Measurements from ENCODE around the gene VIPR1.

Gene VIPR1

GRCh38 chr3:42502429-42503250 lies at the start of gene VIPR1:
Gene VIPR1 (plus strand): TSS chr3:42502643. CDS start chr3:42502736, 93 bp downstream.
- DNase-seq (ENCODE audit: low read depth): peak; percentile 27

- DNase-seq (ENCODE audit: low read depth): no peak
Observed at GRCh38 chr3:42456211-42456610, 46.2 kb upstream of the VIPR1 start.

GRCh38 chr3:42459151-42459550 lies 43.3 kb upstream of the VIPR1 start:
- DNase-seq (ENCODE audit: low read depth): no peak

- no peak for DNase-seq (ENCODE audit: low read depth)
Observed at GRCh38 chr3:42461762-42462161, 40.7 kb upstream of the VIPR1 start.

- DNase-seq (ENCODE audit: low read depth): no peak
Observed at GRCh38 chr3:42463093-42463492, 39.4 kb upstream of the VIPR1 start.

GRCh38 chr3:42468111-42468510 lies 34.3 kb upstream of the VIPR1 start:
- no peak for DNase-seq (ENCODE audit: low read depth)

- DNase-seq (ENCODE audit: low read depth): no peak
Observed at GRCh38 chr3:42472555-42472954, 29.9 kb upstream of the VIPR1 start.

GRCh38 chr3:42473083-42473932 lies 29.1 kb upstream of the VIPR1 start:
- DNase-seq (ENCODE audit: low read depth): peak; percentile 67

GRCh38 chr3:42476225-42477125 lies 26.0 kb upstream of the VIPR1 start:
- DNase-seq (ENCODE audit: low read depth): peak; percentile 11

- DNase-seq (ENCODE audit: low read depth): no peak
Observed at GRCh38 chr3:42477696-42478095, 24.7 kb upstream of the VIPR1 start.

GRCh38 chr3:42478830-42479229 lies 23.6 kb upstream of the VIPR1 start:
- DNase-seq (ENCODE audit: low read depth): no peak

GRCh38 chr3:42486814-42487565 lies 15.5 kb upstream of the VIPR1 start:
- no peak for DNase-seq (ENCODE audit: low read depth)

GRCh38 chr3:42488687-42489086 lies 13.8 kb upstream of the VIPR1 start:
- DNase-seq (ENCODE audit: low read depth): no peak

- no peak for DNase-seq (ENCODE audit: low read depth)
Observed at GRCh38 chr3:42489116-42489936, 13.1 kb upstream of the VIPR1 start.

GRCh38 chr3:42489937-42490227 lies 12.6 kb upstream of the VIPR1 start:
- DNase-seq (ENCODE audit: low read depth): no peak

GRCh38 chr3:42490243-42490642 lies 12.2 kb upstream of the VIPR1 start:
- peak; percentile 70 for DNase-seq (ENCODE audit: low read depth)

GRCh38 chr3:42491881-42492507 lies 10.4 kb upstream of the VIPR1 start:
- DNase-seq (ENCODE audit: low read depth): no peak

GRCh38 chr3:42492508-42493080 lies 9.8 kb upstream of the VIPR1 start:
- no peak for DNase-seq (ENCODE audit: low read depth)

- DNase-seq (ENCODE audit: low read depth): no peak
Observed at GRCh38 chr3:42493126-42493797, 9.2 kb upstream of the VIPR1 start.
